ENCODE measurements around the gene ILDR1. TPM values are rescaled to one million over a fixed set of nuclear protein-coding genes. Genes with fewer than 3 reads are reported as not detected.

Gene ILDR1
- total RNA-seq, 4 donors from 2014 or later, result 1.9 TPM; not detected in 3

GRCh38 chr3:122030381-122031122, 8.5 kb upstream of the ILDR1 start:
- Histone ChIP-seq H3K27me3 (no peaks in the 10 kb centered on the region), H3K4me3 (no peak overlapping the region), H3K4me1 (no peaks in the 10 kb centered on the region), H3K9me3 (no peaks in the 10 kb centered on the region), H3K27ac (no peak overlapping the region), H3K36me3 (no peaks in the 10 kb centered on the region)
- intact Hi-C loops (cut with DNase I; ENCODE audit: low total_unique reads), result no loop called here
- TF ChIP-seq CTCF (IDR thresholded peaks at IDR 0.05) (no peak), POLR2A (IDR thresholded peaks at IDR 0.05) (no peak)
- no peak for DNase-seq

GRCh38 chr3:122025296-122025695, 3.2 kb upstream of the ILDR1 start:
- H3K9me3 ChIP-seq, result no peaks in the 10 kb centered on the region
- no peaks in the 10 kb centered on the region for H3K36me3 ChIP-seq
- no peaks in the 10 kb centered on the region for H3K4me1 ChIP-seq
- TF ChIP-seq CTCF (IDR thresholded peaks at IDR 0.05) (no peak), POLR2A (IDR thresholded peaks at IDR 0.05) (no peak)
- no peak overlapping the region for H3K4me3 ChIP-seq
- peaks cover 0 to 3% of the 10 kb centered on the region in 2 donors for H3K27me3 ChIP-seq
- DNase-seq, result no peak
- H3K27ac ChIP-seq, result no peak overlapping the region
- intact Hi-C loops (cut with DNase I; ENCODE audit: low total_unique reads), result no loop called here

- Histone ChIP-seq H3K4me3 (no peak overlapping the region), H3K4me1 (no peaks in the 10 kb centered on the region), H3K27ac (no peak overlapping the region), H3K36me3 (no peaks in the 10 kb centered on the region), H3K9me3 (no peaks in the 10 kb centered on the region), H3K27me3 (peaks cover 0 to 3% of the 10 kb centered on the region in 2 donors)
- intact Hi-C loops (cut with DNase I; ENCODE audit: low total_unique reads), result no loop called here
- no peak for TF ChIP-seq CTCF (IDR thresholded peaks at IDR 0.05)
- no peak for TF ChIP-seq POLR2A (IDR thresholded peaks at IDR 0.05)
- DNase-seq, result no peak
These were observed 2.8 kb upstream of the ILDR1 start for GRCh38 chr3:122024800-122025199.

GRCh38 chr3:122023335-122023910, 1.4 kb upstream of the ILDR1 start:
- no peak for DNase-seq
- Histone ChIP-seq H3K27ac (no peak overlapping the region), H3K27me3 (peaks cover 0 to 3% of the 10 kb centered on the region in 2 donors), H3K4me3 (no peak overlapping the region), H3K36me3 (no peaks in the 10 kb centered on the region), H3K4me1 (no peaks in the 10 kb centered on the region), H3K9me3 (no peaks in the 10 kb centered on the region)
- TF ChIP-seq POLR2A (IDR thresholded peaks at IDR 0.05), result no peak
- TF ChIP-seq CTCF (IDR thresholded peaks at IDR 0.05), result no peak
- intact Hi-C loops (cut with DNase I; ENCODE audit: low total_unique reads), result no loop called here

GRCh38 chr3:122021037-122021436, 1.0 kb downstream of the ILDR1 start:
- Histone ChIP-seq H3K27me3 (peaks cover 0 to 3% of the 10 kb centered on the region in 2 donors), H3K4me3 (no peak overlapping the region), H3K4me1 (no peaks in the 10 kb centered on the region), H3K36me3 (no peaks in the 10 kb centered on the region), H3K9me3 (no peaks in the 10 kb centered on the region), H3K27ac (no peak overlapping the region)
- no peak for DNase-seq
- TF ChIP-seq CTCF (IDR thresholded peaks at IDR 0.05) (no peak), POLR2A (IDR thresholded peaks at IDR 0.05) (no peak)
- intact Hi-C loops (cut with DNase I; ENCODE audit: low total_unique reads), result no loop called here

Data from uterus (tissue), 4 donors.